ENCODE results near the gene DCDC1.

- no peak for TF ChIP-seq POLR2AphosphoS5 (IDR thresholded peaks at IDR 0.05)
- TF ChIP-seq CTCF (IDR thresholded peaks at IDR 0.05) = no peak
- no peak for TF ChIP-seq POLR2A (IDR thresholded peaks at IDR 0.05)
- no peak for TF ChIP-seq EP300 (IDR thresholded peaks at IDR 0.05)
Observed at GRCh38 chr11:31060880-31061279, 308.7 kb downstream of the DCDC1 start.
